Caco-2 (cell line): ENCODE measurements around the gene F5. TPM values are rescaled to one million over a fixed set of nuclear protein-coding genes. Genes with fewer than 3 reads are reported as not detected.

Experiments used
- BruUV-seq: library from RNA; stranded (reverse); fragments of 400-500 nt; replicated peaks from 2 replicates; lab custom pipeline; 2021; lab: Mats Ljungman, UMichigan
- CTCF ChIA-PET: fragments of 300-600 bp; sonication (Branson Sonifier 250); formaldehyde crosslinking; loops from one replicate; lab custom pipeline; 2022; ENCODE audit warnings: antibody characterized with exemption; lab: Charles Lee
- POLR2A ChIA-PET: fragments of 300-600 bp; sonication (Branson Sonifier 250); formaldehyde crosslinking; loops from one replicate; lab custom pipeline; 2022; ENCODE audit warnings: antibody characterized with exemption; lab: Charles Lee
- DNase-seq, 2 experiments: peaks; one replicate each; pipeline versions ENCODE4 v3.0.0 to v3.0.0-alpha.2; 2020 to 2022
- H3K27me3 ChIP-seq: replicated peaks from 2 replicates; pipeline ENCODE4 v1.6.0; 2011; ENCODE audit warnings: low read length; ENCODE audit not compliant: control insufficient read depth, insufficient read depth
- H3K36me3 ChIP-seq: 2 replicates; pipeline ENCODE4 v1.5.1; 2011; ENCODE audit warnings: low read length; ENCODE audit not compliant: control insufficient read depth, insufficient read depth
- H3K4me1 ChIP-seq: fragments of 250-450 bp; sonication (Bioruptor Pico); 2 replicates; pipeline ENCODE4 v1.5.1; 2020; ENCODE audit warnings: mild to moderate bottlenecking
- H3K4me3 ChIP-seq: 2 replicates; pipeline ENCODE4 v1.5.1; 2011; ENCODE audit warnings: low read depth, mild to moderate bottlenecking, control low read depth, low read length
- H3K9me3 ChIP-seq: fragments of 250-450 bp; sonication (Bioruptor Pico); 2 replicates; pipeline ENCODE4 v1.5.1; 2020; ENCODE audit warnings: mild to moderate bottlenecking, moderate library complexity
- H3K27ac Mint-ChIP-seq: one replicate; pipeline ENCODE4 v1.8.0; 2022; ENCODE audit warnings: mixed read lengths; ENCODE audit not compliant: unreplicated experiment
- H3K27me3 Mint-ChIP-seq: one replicate; pipeline ENCODE4 v1.8.0; 2022; ENCODE audit warnings: mixed read lengths; ENCODE audit not compliant: insufficient read depth, unreplicated experiment
- H3K36me3 Mint-ChIP-seq: one replicate; pipeline ENCODE4 v1.8.0; 2022; ENCODE audit warnings: mild to moderate bottlenecking, mixed read lengths; ENCODE audit not compliant: insufficient read depth, unreplicated experiment
- H3K4me1 Mint-ChIP-seq: one replicate; pipeline ENCODE4 v1.8.0; 2022; ENCODE audit warnings: low read depth, mixed read lengths; ENCODE audit not compliant: unreplicated experiment
- H3K4me3 Mint-ChIP-seq: one replicate; pipeline ENCODE4 v1.8.0; 2022; ENCODE audit warnings: mild to moderate bottlenecking, moderate library complexity, mixed read lengths; ENCODE audit not compliant: unreplicated experiment
- H3K9me3 Mint-ChIP-seq: one replicate; pipeline ENCODE4 v1.8.0; 2022; ENCODE audit warnings: mixed read lengths; ENCODE audit not compliant: unreplicated experiment
- intact Hi-C: fragments of 100-400 bp; cut with micrococcal nuclease; formaldehyde crosslinking; loops from one replicate; pipeline ENCODE4 v1.10.0; 2022; ENCODE audit not compliant: unreplicated experiment
- total RNA-seq: library from RNA; stranded (reverse); gene quantifications from 2 replicates; pipeline ENCODE4 v1.2.3, GENCODE V29; 2022
- TF ChIP-seq, protein P1 (sequence below), 2 experiments: fragments of 200-600 bp in 1 of 2; IDR thresholded peaks; 1 replicate in 1 of 2; 2 replicates in 1 of 2; pipeline versions ENCODE4 v1.5.1 to v1.8.0; 2011 to 2022; ENCODE audit warnings: antibody characterized with exemption in 1 of 2, control low read depth in 1 of 2, inconsistent platforms in 1 of 2, low read depth in 1 of 2, low read length in 1 of 2, mild to moderate bottlenecking in 1 of 2, moderate library complexity in 1 of 2; ENCODE audit not compliant: insufficient read depth in 1 of 2, severe bottlenecking in 1 of 2, unreplicated experiment in 1 of 2

Gene F5
- total RNA-seq, 1 experiment from 2014 or later = 0.50 TPM

- H3K9me3 Mint-ChIP-seq = no peaks in the 10 kb centered on the region
- H3K27me3 Mint-ChIP-seq = no peaks in the 10 kb centered on the region
- peaks cover 25% of the 10 kb centered on the region for H3K36me3 Mint-ChIP-seq
- H3K27ac Mint-ChIP-seq = peak within 1 kb of the TSS; percentile 94
- Histone ChIP-seq H3K27me3 (no peaks in the 10 kb centered on the region), H3K4me1 (peaks cover 39% of the 10 kb centered on the region), H3K36me3 (no peaks in the 10 kb centered on the region), H3K9me3 (no peaks in the 10 kb centered on the region), H3K4me3 (peak within 1 kb of the TSS; percentile 85)
- H3K4me3 Mint-ChIP-seq = peak within 1 kb of the TSS; percentile 89
- intact Hi-C loops = loop anchor here (1.0 kb wide), 4 partner anchors 19 to 61 kb away; no protein-coding TSS in a partner anchor
- TF ChIP-seq, protein P1, sequence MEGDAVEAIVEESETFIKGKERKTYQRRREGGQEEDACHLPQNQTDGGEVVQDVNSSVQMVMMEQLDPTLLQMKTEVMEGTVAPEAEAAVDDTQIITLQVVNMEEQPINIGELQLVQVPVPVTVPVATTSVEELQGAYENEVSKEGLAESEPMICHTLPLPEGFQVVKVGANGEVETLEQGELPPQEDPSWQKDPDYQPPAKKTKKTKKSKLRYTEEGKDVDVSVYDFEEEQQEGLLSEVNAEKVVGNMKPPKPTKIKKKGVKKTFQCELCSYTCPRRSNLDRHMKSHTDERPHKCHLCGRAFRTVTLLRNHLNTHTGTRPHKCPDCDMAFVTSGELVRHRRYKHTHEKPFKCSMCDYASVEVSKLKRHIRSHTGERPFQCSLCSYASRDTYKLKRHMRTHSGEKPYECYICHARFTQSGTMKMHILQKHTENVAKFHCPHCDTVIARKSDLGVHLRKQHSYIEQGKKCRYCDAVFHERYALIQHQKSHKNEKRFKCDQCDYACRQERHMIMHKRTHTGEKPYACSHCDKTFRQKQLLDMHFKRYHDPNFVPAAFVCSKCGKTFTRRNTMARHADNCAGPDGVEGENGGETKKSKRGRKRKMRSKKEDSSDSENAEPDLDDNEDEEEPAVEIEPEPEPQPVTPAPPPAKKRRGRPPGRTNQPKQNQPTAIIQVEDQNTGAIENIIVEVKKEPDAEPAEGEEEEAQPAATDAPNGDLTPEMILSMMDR (IDR thresholded peaks at IDR 0.05; ENCODE audit: insufficient read depth in 1 of 2, low read depth in 1 of 2, low read length in 1 of 2, severe bottlenecking in 1 of 2, unreplicated experiment in 1 of 2) = peak in 1 of 2 experiments; percentile 64
- ChIA-PET CTCF (interaction anchor here (0.8 to 1.9 kb wide), 7 partner anchors 12 to 324 kb away, joined by 3 to 15 read pairs (median 4); no protein-coding TSS in a partner anchor), POLR2A (interaction anchor here (0.5 to 2.0 kb wide), 10 partner anchors 10 to 1828 kb away, joined by 3 to 14 read pairs (median 4); no protein-coding TSS in a partner anchor)
- no TSS peak for BruUV-seq
- peak; percentile 98 to 99 for DNase-seq
- peaks cover 34% of the 10 kb centered on the region for H3K4me1 Mint-ChIP-seq
Measured at GRCh38 chr1:169485431-169486280, 100.6 kb downstream of the F5 start, which contains the start of gene SLC19A2. TSS of gene SLC19A2 (minus strand) at chr1:169485944. CDS start at chr1:169485766, 178 bp downstream.

DNA sequence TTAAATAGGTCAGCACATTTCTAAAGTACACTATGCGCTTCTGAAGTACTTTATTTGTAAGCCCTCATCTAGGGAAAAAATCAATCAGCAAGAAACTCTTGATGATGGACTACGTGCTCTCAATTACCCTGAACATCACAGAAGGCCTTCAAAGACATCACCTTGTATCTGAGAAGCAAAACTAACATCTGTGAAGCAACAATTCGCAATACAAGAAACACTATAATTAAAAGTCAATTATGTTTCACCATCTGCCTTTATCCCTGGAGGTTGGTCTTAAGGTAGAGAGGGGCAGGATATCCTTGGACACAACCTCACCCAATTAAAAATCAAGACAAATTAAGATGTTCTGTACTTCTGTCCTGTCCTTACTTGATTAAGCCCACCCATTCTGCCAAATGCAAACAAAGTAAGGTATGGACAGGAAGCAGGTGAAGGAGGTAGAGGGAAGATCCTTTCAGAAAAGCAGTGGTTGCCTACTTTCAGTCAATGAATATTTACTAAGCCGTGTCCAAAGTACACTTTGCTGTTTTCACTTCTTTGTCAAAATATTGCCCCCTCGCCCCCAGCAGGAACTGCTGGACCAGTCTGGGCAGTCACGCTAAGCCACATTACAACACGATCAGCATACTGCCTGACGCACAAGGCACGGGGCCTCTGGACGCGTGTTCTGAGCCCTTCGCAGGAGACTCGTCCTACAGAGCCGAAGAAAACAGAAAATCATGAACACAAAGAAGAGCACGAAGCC is 101.4 kb downstream of the F5 start:
- H3K4me3 Mint-ChIP-seq = peak overlapping the region; percentile 89
- Histone ChIP-seq H3K4me1 (peaks cover 42% of the 10 kb centered on the region), H3K9me3 (no peaks in the 10 kb centered on the region), H3K36me3 (no peaks in the 10 kb centered on the region), H3K4me3 (peak overlapping the region; percentile 85), H3K27me3 (no peaks in the 10 kb centered on the region)
- H3K9me3 Mint-ChIP-seq = no peaks in the 10 kb centered on the region
- intact Hi-C loops = loop anchor here (1.0 kb wide), 3 partner anchors 19 to 61 kb away; no protein-coding TSS in a partner anchor
- DNase-seq = peak; percentile 82 to 83
- no peaks in the 10 kb centered on the region for H3K27me3 Mint-ChIP-seq
- TSS peak; percentile 29 for BruUV-seq
- POLR2A ChIA-PET = interaction anchor here (0.7 to 2.0 kb wide), 7 partner anchors 13 to 1107 kb away, joined by 3 to 14 read pairs (median 4); no protein-coding TSS in a partner anchor
- peak overlapping the region; percentile 94 for H3K27ac Mint-ChIP-seq
- peaks cover 38% of the 10 kb centered on the region for H3K4me1 Mint-ChIP-seq
- TF ChIP-seq, protein P1 (IDR thresholded peaks at IDR 0.05; ENCODE audit: insufficient read depth in 1 of 2, low read depth in 1 of 2, low read length in 1 of 2, severe bottlenecking in 1 of 2, unreplicated experiment in 1 of 2) = no peak
- peaks cover 25% of the 10 kb centered on the region for H3K36me3 Mint-ChIP-seq
- CTCF ChIA-PET = interaction anchor here (1.2 to 1.9 kb wide), 5 partner anchors 13 to 62 kb away, joined by 4 to 15 read pairs (median 5); no protein-coding TSS in a partner anchor

DNA sequence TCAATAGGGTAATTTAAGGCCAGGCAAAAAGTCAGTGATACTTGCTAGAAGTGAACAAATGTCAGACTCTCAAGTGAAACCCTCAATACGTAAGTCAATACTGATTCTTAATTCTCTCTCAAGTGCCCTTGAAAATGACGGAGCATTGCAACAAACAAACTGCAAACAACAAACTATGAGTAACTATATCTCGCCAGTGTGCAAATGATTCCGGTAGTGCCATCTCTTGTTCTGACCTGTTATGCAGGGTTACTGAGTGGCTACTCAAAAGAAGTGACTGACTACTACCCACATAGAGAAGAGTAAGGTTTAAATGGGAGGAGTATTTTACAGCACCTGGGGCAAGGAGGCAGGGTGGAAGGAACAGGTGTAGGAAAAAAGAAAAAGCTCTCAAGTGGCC is 102.2 kb downstream of the F5 start:
- intact Hi-C loops = no loop called here
- POLR2A ChIA-PET = no interaction called here
- no TSS peak for BruUV-seq

More for the DNA sequence above, 102.2 kb downstream of the F5 start:
- H3K4me1 ChIP-seq = peaks cover 45% of the 10 kb centered on the region
- CTCF ChIA-PET = no interaction called here
- H3K9me3 Mint-ChIP-seq = no peaks in the 10 kb centered on the region
- peak overlapping the region; percentile 89 for H3K4me3 Mint-ChIP-seq
- no peaks in the 10 kb centered on the region for H3K27me3 ChIP-seq
- peaks cover 25% of the 10 kb centered on the region for H3K36me3 Mint-ChIP-seq
- H3K27me3 Mint-ChIP-seq = no peaks in the 10 kb centered on the region
- H3K9me3 ChIP-seq = no peaks in the 10 kb centered on the region
- no peaks in the 10 kb centered on the region for H3K36me3 ChIP-seq
- TF ChIP-seq, protein P1 (IDR thresholded peaks at IDR 0.05; ENCODE audit: insufficient read depth in 1 of 2, low read depth in 1 of 2, low read length in 1 of 2, severe bottlenecking in 1 of 2, unreplicated experiment in 1 of 2) = no peak
- H3K4me1 Mint-ChIP-seq = peaks cover 45% of the 10 kb centered on the region
- H3K4me3 ChIP-seq = peak overlapping the region; percentile 85
- DNase-seq = no peak
- peak overlapping the region; percentile 94 for H3K27ac Mint-ChIP-seq
